HG03571 (cell line): Measurements from ENCODE around the gene FUBP3.

Source experiments
- ATAC-seq: cut with Tn5 transposase; IDR thresholded peaks from one replicate; pipeline ENCODE4 v1.9.1; 2021; ENCODE audit not compliant: unreplicated experiment

The FUBP3 gene, protein sequence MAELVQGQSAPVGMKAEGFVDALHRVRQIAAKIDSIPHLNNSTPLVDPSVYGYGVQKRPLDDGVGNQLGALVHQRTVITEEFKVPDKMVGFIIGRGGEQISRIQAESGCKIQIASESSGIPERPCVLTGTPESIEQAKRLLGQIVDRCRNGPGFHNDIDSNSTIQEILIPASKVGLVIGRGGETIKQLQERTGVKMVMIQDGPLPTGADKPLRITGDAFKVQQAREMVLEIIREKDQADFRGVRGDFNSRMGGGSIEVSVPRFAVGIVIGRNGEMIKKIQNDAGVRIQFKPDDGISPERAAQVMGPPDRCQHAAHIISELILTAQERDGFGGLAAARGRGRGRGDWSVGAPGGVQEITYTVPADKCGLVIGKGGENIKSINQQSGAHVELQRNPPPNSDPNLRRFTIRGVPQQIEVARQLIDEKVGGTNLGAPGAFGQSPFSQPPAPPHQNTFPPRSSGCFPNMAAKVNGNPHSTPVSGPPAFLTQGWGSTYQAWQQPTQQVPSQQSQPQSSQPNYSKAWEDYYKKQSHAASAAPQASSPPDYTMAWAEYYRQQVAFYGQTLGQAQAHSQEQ

DNA sequence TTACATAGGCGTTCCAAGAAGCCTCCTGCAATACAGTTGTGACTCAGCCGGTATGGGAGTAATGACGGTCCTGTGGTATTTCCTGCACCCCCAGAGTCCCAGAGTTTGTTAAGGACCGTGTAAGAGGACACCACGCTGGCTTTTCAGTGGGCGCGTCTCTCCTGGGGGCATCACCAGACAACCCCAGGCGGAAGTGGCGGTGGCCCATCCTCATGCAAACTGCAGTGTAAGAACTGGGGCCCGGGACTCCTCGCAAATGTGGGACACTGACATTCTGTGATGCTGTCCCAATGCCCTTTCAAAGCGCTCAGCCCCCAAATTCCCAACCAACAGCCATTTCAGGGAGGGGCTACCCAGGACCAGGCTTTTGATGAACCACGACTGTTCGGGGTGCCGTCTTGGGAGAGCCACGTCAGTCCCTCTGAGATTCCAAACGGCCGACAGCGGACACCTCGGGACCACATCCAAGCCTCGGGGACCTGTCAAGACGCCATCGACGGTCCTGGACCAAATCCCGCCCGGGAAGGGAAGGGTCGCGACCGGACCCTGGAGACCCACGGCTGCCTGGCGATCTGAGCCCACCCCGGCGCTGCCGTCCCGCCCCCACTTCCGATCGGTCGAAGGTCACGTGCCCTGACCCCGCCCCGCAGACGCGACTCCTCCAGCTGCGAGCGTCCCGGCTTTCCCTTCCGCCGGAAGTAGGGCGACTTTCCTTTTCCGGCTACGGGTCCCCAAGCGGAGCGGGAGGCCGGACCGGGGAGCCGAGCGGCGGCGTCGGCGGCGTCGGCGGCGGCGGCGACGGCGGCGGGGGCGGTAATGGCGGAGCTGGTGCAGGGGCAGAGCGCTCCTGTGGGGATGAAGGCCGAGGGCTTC lies at the start of gene FUBP3:
Gene FUBP3 (plus strand): TSS at position 713 of the 873 bp plus-strand sequence. CDS start 104 bp downstream, at position 817.
- peak; percentile 79 for ATAC-seq

DNA sequence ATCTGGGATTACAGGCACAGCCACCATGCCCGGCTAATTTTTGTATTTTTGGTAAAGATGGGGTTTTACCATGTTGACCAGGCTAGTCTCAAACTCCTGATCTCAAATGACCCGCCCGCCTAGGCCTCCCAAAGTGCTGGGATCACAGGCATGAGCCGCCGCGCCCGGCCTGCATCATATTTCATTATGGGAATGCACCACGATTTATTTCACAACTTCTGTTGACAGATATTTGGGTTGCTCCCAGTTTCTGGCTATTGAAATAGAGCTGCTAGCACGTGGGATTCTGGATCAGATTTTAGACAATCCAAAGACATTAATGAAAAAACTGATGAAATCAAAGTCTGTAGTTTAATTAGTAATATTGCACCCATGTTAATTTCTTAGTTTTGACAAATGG lies 48.4 kb upstream of the FUBP3 start:
- no peak for ATAC-seq

DNA sequence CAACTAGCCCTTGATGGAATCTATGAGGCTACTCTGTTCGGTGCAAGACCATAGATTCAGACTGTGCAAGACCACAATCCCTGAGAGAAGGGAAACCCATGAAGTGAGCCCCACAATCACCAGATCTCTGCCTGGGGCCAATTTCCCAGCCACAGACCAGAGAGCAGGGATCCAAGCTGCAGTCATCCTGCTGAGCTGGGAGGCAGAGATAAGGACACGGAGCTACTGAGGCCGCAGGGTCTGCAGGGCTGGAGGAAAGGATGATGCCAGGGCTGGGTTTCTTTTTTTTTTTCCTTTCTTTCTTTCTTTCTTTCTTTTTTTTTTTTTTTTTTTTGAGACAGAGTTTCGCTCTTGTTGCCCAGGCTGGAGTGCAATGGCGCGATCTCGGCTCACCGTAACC lies 47.7 kb upstream of the FUBP3 start:
- no peak for ATAC-seq

DNA sequence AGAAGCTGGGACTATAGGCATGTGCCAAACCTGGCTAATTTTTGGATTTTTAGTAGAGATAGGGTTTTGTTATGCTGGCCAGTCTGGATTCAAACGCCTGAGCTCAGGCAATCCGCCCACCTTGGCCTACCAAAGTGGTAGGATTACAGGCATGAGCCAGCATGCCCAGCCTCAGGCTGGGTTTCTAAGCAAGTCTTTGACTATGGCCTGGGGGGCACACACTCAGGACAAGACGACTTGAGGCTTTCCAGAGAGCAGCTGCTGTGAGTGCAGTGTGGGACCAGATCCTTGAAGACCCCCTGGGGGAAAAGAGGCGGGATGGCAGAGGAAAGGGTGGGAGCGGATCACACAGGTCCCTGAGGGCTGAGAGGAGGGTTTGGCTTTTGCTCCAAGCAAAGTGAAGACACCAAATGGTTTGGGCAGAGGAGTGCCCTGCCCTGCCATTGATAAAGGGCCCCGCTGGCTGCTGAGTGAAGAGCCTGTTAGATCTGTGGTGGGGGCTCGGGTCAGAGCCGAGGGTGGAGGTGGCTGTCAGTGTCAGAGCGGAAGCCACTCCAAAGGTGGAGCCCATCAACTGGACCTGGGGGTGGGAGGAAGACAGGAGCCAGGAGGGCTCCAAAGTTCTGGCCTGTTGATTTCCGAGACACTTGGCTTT lies 46.8 kb upstream of the FUBP3 start:
- ATAC-seq = no peak

DNA sequence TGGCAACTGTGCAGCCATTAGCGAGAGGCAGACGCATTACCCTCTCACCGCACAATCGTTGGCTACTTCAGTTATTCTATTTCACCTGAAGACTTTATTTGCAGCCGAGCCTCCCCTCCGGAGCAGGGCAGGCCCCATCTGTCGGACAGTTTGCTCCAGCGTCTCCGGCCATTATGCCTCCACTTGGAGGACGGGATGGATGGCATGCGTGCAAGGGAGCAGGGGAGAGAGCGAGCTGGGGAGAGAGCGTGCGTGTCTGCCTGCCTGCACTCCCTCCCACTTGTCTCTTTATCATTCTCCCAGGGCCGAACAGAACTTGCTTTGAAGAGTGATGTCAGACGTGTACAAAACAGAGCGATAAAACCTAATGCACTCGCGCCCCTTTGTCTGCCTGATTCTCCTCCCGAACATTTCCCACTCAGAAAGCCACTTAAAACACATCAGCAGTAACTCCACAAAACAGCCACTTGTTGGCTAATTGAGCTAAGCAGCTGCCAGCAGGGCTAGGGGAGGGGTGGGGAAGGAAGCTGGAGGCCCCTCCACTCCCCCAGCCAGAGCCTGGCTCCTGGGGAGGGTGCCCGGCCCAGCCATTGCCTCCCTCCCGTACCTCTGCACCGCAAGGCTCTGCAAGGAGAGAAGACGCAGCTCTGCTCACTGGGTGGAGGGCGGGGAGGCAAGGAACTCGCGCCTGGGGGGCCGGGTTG lies 43.4 kb upstream of the FUBP3 start:
- ATAC-seq = no peak

DNA sequence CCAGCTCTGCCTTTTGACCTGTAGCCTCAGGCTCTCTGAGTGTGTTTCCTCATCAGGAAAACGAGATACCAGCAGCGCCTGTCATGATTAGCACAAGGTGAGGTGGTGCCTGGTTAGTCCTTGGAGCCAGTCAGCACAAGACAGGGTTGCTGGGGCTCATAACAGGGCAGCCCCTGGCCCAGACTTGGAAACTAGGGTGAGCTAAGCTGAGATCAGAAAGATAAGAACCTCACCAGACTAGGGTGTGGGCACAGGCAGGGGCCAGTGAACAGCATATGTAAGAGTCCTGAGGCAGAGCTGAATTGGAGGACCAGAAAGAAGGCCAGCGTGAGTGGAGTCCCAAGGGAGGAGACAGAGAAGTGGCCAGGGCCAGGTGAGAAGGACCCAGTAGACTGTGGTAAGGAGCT lies 42.7 kb upstream of the FUBP3 start:
- no peak for ATAC-seq

DNA sequence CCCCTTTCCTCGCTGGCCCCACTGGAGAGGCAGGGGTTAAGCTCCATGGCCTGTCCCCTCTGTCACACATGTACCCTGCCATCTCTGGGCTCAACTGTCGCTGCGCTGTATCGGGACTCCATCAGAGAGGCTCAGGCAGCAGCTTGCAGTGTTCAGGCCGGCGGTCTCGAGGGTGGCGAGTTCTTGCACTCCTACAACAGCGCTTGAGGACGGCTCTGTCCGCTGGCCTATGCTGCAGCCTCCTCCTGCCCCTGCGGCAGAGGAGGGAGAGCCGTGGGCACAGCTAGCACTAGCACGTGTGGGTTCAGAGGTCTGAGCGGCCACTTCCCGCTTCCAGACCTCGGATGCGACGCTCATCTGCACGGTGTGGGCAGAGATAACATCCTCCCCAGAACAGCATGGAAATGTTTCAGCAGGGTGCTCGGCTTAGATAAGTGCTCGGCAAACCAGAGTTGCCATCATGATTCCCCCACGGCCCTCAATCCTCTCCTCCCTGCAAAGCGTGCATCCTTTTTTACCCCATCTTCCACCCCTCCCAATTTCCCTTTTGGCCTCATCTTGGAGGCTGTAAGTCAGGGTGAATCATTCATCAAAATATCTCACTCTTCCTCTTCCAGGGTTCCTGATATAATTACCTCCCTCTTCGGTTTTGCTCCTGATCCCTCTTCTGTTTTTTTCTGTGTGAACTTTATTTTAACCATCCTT lies 41.9 kb upstream of the FUBP3 start:
- no peak for ATAC-seq

DNA sequence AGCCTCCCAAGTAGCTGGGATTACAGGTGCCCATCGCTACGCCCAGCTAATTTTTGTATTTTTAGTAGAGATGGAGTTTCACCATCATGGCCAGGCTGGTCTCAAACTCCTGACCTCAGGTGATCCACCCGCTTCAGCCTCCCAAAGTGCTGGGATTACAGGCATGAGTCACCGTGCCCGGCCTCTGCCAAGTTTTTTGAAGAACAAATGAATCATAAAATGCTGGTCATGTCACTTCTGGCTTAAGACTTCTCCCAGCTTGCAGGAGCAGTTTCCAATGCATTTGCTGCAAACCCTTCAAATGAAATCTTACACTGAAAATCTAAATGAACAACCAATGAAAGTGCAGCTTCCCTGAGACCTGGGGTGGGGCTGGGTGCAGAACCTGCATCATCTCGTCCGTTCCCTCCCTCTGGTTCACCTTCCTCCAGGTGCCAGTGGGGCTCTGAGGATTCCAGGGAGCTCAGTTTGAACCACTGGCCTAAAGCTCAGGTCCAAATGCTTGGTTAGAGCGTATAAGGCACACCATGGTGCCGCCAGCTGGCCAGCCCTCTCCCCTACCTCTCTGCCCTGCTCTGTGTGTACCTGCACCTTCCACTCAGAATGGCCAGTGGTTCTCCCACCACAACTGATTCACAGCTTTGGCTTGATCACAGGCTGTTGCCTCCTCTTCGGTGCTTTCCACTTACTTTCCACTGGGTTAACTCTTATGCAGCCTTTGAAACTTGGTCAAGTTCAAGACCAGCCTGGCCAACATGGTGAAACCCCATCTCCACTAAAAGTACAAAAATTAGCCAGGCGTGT lies 39.8 kb upstream of the FUBP3 start:
- no peak for ATAC-seq

DNA sequence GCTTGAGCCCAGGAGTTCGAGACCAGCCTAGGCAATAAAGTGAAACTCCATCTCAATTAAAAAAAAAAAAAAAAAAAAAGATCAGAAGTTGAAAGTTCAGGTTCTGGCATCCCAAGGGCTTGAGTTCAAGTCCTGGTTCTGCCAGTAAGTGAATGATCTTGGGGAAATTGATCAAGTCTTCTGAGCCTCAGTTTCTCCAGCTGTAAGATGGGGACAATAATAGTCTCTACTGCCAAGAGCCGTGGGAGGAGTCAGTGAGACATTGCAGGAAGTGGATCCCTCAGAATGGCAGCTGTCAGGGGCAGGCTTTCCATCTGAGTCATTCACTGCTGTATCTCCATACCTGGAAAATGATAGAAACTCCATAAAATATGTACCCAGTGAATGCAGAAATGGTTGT lies 37.8 kb upstream of the FUBP3 start:
- no peak for ATAC-seq

DNA sequence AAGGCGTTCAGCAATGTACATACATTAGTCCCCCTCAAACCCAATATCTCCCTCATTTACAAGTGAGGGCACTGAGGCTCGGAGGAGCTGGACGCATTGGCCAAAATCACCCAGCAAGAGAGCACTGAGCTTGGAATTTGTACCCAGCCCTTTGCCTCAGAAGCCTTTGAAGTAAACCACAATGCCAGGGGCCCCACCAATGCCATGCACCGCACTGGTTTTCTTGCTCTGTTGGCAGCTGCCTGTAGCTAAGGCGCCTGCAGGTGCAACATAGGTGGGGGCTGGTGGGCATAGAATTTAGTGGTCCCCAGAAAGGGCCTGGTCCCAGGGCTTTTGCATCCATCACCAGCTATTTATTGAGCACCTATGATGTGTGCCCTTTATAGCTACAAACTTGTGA lies 37.3 kb upstream of the FUBP3 start:
- no peak for ATAC-seq

DNA sequence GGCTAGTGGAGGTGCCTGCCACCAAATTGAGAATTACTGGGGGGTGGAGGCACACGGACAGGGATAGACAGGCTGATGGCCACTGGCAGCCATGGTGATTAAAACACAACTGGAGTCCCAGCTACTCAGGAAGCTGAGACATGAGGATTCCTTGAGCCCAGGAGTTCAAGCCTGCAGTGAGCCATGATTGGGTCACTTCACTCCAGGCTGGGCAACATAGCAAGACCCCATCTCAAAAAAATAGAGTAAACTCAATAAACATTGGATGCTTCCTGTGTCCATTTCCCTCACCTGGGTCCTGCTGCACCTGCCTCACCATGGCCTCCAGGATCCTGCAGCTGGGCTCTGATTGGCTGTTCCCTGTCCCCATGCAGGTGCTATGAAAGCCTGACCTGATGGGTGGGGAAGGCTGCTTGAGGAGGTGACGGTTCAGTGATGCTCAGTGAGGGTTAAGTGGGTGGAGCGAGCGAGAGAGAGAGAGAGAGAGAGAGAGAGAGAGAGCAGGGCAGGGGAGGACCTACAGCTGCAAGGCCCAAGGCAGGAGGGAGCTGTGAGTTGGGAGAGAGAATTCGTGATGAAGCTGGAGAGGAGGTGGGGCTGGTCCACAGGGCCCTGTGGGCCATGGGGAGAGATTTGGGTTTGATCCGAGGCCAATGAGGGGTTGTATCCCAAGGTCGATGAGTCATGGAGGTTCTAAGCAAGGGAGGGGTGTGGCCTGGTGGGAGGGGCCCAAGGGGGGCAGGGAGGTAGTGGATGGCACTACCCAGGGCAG lies 36.7 kb upstream of the FUBP3 start:
- no peak for ATAC-seq

DNA sequence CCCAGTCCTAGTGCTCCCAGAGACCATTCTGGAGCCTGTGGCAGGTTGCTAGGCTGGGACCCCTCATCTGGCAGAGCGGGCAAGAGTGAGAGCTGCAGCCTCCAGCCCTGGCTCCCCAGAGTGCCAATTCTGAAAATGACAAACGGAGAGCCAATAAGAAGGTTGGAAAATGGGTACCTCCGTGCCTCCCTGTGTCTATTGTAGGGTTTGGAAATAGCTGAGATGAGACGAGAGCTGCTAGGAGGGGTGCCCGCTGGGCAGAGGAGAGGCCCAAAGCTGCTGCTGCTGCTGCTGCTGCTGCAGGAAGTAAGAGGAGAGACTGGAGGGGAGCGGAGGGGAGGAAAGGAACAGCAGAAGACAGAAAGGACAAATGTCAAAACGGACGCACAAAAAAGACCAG lies 36.0 kb upstream of the FUBP3 start:
- no peak for ATAC-seq

DNA sequence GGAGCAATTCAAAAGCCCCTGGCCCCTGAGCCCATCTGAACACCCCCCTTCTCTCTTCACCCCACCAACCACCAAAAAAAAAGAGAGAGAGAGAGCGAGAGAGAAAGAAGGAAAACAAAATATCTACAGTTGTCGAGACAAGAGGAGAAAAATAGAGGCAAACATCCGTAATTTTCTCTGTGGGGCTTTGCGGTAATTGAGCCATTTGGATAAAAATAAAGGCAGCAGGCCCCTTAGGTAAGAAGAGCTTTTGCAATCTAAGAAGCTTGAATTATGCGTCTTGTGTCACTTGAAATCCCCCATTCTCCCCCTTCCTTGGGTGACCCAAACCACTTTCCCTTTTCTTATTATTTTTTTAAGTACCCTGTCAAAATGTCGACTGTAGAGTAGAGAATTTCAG lies 35.5 kb upstream of the FUBP3 start:
- ATAC-seq = no peak

DNA sequence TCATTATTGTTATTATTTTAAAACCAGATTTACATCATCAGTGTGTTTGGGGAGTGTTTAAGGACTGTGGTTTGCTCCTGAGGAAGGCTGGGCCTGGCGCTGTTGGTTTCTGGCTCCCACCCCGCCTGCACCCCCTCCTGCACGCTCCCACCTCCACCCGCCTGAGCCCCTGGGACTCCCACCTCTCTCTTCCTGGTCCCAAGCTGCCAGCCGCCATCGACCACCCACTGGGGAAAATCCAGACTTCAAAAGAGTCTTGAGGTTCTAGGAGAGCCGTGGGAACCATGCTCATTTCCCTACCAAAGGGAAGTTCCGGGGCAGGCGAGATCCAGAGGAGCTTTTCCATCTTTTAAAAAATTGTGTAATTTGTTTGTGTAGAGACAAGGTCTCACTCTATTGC lies 35.0 kb upstream of the FUBP3 start:
- no peak for ATAC-seq

DNA sequence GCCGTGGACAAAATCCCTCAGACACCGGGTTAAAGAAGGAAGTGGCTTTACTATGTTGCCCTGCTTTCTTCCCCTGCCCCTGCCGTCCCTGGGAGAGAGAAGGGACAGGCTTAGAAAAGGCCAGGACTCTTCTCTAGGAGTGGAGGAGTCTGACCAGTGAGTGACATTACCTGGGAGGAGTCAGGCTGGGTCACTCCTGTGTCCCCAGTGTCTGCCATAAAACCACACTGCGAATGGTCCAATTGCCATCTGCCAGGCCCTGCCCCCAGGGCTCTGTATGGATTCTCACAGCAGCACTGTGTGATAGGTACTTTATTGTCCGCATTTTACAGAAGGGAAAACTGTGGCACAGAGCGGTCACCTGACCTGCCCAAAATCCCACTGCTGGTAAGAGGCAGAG lies 31.3 kb upstream of the FUBP3 start:
- ATAC-seq = no peak

DNA sequence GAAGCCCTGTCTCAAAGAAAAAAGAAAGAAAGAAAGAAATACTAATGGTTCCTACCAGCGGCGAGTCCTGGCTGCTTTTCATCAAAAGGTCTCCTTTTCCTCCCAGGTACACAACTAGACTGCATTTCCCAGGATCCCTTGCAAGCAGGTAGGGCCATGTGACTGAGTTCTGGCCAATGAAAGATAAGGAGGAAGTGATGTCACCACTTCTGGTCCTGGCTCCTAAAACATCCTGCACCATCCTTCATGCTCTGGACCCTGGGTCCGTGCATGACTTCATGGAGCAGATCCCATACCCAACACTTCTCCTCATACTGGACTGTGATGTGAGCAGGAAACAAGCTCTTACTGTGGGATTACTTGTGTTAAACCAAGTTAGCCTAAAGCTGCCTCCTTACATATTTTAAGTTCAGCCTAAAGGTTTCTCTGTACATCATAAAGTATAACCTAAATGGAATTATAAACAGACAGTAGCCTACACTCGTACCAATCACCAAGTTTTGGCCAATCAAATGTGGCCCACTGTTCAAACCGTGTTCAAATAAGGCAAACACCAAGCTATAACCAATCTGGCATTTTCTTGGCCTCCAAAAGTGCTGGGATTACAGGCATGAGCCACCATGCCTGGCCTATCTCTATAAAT lies 30.2 kb upstream of the FUBP3 start:
- ATAC-seq = no peak

DNA sequence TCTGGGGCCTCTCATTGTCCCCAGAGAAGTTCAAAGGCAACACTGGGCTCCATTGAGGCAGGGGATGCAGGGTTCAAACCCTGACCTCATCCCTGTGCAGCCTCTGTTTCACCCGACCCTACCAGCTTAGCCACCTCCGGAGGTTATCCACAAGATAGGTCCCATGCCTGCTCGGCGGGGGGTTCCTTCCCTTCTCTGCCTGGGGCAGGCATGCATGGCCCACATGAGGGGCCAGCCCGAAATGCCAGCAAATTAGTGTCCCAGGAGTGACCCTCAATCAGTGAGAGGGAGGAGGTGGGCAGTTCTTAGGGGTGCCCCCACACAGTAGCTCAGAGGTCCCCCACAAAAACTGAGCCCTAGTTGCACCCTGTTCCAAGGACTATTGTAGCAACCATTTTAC lies 24.8 kb upstream of the FUBP3 start:
- ATAC-seq = no peak

DNA sequence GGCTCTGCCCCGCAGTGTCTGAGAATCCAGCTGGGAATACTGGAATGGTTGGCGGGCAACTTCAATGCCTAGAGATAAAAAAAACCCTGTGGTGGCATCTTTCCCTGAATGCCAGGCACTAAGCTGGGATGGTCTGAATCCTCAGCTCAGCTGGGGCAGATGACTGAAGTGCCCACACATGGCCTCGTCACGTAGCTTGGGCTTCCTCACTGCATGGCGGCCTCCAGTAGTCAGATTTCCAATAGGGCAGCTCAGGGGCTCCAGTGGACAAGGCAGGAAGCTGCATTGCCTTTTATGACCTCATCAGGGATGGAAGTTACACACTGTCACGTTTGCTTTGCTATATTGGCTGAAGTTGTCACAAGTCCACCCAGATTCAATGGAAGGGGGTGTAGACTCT lies 24.3 kb upstream of the FUBP3 start:
- no peak for ATAC-seq
